ENCODE data around the gene TMEM201. TPM values are rescaled to one million over a fixed set of nuclear protein-coding genes. Genes with fewer than 3 reads are reported as not detected.

The TMEM201 gene
- total RNA-seq, 1 donor from 2014 or later = 8.5 TPM

- Histone ChIP-seq H3K27me3 (no peaks in the 10 kb centered on the region), H3K27ac (no peak overlapping the region), H3K9me3 (no peaks in the 10 kb centered on the region), H3K4me1 (no peaks in the 10 kb centered on the region), H3K4me3 (no peak overlapping the region), H3K36me3 (peaks cover 29% of the 10 kb centered on the region)
- TF ChIP-seq, protein P1, sequence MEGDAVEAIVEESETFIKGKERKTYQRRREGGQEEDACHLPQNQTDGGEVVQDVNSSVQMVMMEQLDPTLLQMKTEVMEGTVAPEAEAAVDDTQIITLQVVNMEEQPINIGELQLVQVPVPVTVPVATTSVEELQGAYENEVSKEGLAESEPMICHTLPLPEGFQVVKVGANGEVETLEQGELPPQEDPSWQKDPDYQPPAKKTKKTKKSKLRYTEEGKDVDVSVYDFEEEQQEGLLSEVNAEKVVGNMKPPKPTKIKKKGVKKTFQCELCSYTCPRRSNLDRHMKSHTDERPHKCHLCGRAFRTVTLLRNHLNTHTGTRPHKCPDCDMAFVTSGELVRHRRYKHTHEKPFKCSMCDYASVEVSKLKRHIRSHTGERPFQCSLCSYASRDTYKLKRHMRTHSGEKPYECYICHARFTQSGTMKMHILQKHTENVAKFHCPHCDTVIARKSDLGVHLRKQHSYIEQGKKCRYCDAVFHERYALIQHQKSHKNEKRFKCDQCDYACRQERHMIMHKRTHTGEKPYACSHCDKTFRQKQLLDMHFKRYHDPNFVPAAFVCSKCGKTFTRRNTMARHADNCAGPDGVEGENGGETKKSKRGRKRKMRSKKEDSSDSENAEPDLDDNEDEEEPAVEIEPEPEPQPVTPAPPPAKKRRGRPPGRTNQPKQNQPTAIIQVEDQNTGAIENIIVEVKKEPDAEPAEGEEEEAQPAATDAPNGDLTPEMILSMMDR (IDR thresholded peaks at IDR 0.05) = peak; percentile 30
- ATAC-seq (peak; percentile 34), DNase-seq (no peak)
- intact Hi-C loops (cut with DNase I) = loop anchor here (5.0 kb wide), 1 partner anchor 76 kb away; no protein-coding TSS in a partner anchor
Measured at GRCh38 chr1:9573723-9574122, 15.0 kb upstream of the TMEM201 start.

GRCh38 chr1:9575486-9575885 lies 13.2 kb upstream of the TMEM201 start:
- ATAC-seq = no peak
- H3K9me3 ChIP-seq = no peaks in the 10 kb centered on the region
- TF ChIP-seq, protein P1 (IDR thresholded peaks at IDR 0.05) = no peak
- H3K27me3 ChIP-seq = no peaks in the 10 kb centered on the region
- H3K4me1 ChIP-seq = no peaks in the 10 kb centered on the region
- no peak overlapping the region for H3K27ac ChIP-seq
- DNase-seq = no peak
- intact Hi-C loops (cut with DNase I) = no loop called here
- no peak overlapping the region for H3K4me3 ChIP-seq
- peaks cover 43% of the 10 kb centered on the region for H3K36me3 ChIP-seq

GRCh38 chr1:9576903-9577302 lies 11.8 kb upstream of the TMEM201 start:
- Histone ChIP-seq H3K36me3 (peaks cover 40% of the 10 kb centered on the region), H3K27ac (no peak overlapping the region), H3K4me3 (no peak overlapping the region), H3K4me1 (no peaks in the 10 kb centered on the region), H3K9me3 (no peaks in the 10 kb centered on the region), H3K27me3 (no peaks in the 10 kb centered on the region)
- ATAC-seq (no peak), DNase-seq (no peak)
- intact Hi-C loops (cut with DNase I) = no loop called here
- TF ChIP-seq, protein P1 (IDR thresholded peaks at IDR 0.05) = no peak

- intact Hi-C loops (cut with DNase I) = no loop called here
- no peaks in the 10 kb centered on the region for H3K4me1 ChIP-seq
Measured at GRCh38 chr1:9577423-9577822, 11.3 kb upstream of the TMEM201 start.

DNA sequence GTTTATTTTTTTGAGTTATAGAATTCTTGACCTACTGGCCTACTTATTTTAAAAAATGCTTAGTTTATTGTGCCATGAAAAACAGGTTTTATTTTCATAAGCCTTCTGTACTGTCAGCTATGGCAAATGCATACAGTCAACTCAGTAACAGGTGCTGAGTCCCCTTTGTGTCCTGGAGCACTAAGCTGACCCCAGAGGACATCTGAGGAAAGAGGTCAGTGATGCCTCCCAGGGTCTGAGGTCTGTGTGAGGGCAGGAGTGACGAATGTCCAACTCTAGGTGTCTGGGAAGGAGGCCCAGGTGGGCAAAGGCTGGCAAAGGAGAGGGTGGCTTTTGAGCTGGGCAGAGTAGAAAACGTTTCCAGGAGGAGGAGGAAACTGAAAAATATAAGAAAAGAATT lies 7.8 kb upstream of the TMEM201 start:
- Histone ChIP-seq H3K4me3 (no peak overlapping the region), H3K4me1 (no peaks in the 10 kb centered on the region), H3K27ac (no peak overlapping the region), H3K27me3 (no peaks in the 10 kb centered on the region), H3K9me3 (no peaks in the 10 kb centered on the region), H3K36me3 (peaks cover 43% of the 10 kb centered on the region)
- intact Hi-C loops (cut with DNase I) = no loop called here
- ATAC-seq (no peak), DNase-seq (no peak)
- TF ChIP-seq, protein P1 (IDR thresholded peaks at IDR 0.05) = no peak

More at GRCh38 chr1:9577423-9577822, 11.3 kb upstream of the TMEM201 start:
- no peak overlapping the region for H3K27ac ChIP-seq
- ATAC-seq (no peak), DNase-seq (no peak)
- no peak overlapping the region for H3K4me3 ChIP-seq
- H3K27me3 ChIP-seq = no peaks in the 10 kb centered on the region
- H3K36me3 ChIP-seq = peaks cover 43% of the 10 kb centered on the region
- TF ChIP-seq, protein P1 (IDR thresholded peaks at IDR 0.05) = no peak
- H3K9me3 ChIP-seq = no peaks in the 10 kb centered on the region

All from upper lobe of right lung (tissue), 1 donor.